ENCODE results near the gene WNT3A. TPM values are rescaled to one million over a fixed set of nuclear protein-coding genes. Genes with fewer than 3 reads are reported as not detected.
A peak's percentile ranks its signal among the peaks of the same experiment; 100 is the strongest.

The WNT3A gene
- total RNA-seq, 4 donors from 2014 or later = not detected

DNA sequence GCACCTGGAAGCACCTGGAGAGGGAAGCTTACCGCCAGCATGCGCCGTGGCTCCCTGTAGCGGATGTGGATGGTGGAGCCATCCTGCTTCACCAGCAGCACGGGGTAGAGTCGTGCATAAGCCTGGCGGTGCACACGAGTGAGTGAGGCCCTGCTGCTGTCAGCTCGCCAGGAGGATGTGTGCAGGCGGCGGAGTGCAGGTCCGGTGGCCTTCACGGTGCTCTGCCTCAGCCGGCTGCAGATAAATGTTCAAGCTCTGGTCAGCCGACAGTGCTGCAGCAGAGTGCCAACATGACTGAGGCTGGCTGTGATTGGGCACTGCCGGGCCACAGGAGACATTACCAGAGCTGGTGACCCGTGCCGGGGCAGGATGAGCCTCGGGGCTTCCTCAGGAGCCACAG is 100.8 kb downstream of the WNT3A start:
- DNase-seq (ENCODE audit: low spot score) (no peak), ATAC-seq (ENCODE audit: low FRiP score) (no peak)
- TF ChIP-seq, protein P1, sequence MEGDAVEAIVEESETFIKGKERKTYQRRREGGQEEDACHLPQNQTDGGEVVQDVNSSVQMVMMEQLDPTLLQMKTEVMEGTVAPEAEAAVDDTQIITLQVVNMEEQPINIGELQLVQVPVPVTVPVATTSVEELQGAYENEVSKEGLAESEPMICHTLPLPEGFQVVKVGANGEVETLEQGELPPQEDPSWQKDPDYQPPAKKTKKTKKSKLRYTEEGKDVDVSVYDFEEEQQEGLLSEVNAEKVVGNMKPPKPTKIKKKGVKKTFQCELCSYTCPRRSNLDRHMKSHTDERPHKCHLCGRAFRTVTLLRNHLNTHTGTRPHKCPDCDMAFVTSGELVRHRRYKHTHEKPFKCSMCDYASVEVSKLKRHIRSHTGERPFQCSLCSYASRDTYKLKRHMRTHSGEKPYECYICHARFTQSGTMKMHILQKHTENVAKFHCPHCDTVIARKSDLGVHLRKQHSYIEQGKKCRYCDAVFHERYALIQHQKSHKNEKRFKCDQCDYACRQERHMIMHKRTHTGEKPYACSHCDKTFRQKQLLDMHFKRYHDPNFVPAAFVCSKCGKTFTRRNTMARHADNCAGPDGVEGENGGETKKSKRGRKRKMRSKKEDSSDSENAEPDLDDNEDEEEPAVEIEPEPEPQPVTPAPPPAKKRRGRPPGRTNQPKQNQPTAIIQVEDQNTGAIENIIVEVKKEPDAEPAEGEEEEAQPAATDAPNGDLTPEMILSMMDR (IDR thresholded peaks at IDR 0.05) = no peak

DNA sequence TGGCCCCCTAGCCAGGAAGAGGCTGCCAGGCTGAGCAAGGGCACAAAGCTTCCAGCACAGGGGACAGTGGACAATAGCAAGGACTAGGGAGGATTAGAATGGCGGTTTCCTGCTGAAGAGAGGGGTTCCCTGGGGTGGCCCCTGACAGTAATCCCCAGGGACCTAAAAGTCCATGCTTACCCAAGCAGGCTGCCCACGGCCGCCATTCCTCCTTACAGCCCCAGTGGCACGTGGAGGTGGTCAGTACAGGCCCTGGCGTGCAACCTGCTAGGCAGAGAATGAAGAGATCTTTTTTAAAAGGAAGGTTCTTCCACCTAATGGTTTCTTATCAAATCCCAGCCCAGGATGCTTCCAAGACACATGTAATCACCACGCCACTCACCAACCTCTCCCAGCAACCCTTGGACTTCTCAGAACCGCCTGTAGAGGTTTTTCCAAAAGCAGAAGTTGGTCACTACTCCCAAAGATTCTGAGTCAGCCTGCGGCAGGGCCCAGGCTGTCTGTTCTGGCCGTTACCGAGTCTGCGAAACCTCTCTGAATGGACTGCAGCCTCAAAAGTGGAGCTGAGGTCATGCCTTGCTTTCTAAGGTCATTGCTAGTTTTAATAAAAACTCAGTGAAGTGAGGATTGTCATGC is 101.4 kb downstream of the WNT3A start:
- TF ChIP-seq, protein P1 (IDR thresholded peaks at IDR 0.05) = no peak
- DNase-seq (ENCODE audit: low spot score) (no peak), ATAC-seq (ENCODE audit: low FRiP score) (no peak)

DNA sequence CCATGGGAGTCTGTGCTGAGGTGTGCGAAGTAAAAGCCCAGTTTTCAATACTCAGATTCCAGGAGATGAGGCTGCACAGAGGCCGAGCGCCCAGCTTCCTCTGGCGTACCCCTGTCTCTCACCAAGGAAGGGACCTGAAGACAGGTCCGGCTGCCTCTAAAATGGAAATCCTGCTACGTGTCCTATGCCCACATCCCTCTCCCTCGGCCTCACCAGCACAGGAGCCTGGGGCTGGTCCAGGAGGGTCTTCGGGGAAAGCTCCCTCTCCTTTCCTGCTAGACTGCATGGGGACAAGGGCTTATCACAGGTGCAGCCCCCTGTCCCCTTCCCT is 101.9 kb downstream of the WNT3A start:
- ATAC-seq (ENCODE audit: low FRiP score) (peak; percentile 1), DNase-seq (ENCODE audit: low spot score) (no peak)
- TF ChIP-seq, protein P1 (IDR thresholded peaks at IDR 0.05) = no peak

DNA sequence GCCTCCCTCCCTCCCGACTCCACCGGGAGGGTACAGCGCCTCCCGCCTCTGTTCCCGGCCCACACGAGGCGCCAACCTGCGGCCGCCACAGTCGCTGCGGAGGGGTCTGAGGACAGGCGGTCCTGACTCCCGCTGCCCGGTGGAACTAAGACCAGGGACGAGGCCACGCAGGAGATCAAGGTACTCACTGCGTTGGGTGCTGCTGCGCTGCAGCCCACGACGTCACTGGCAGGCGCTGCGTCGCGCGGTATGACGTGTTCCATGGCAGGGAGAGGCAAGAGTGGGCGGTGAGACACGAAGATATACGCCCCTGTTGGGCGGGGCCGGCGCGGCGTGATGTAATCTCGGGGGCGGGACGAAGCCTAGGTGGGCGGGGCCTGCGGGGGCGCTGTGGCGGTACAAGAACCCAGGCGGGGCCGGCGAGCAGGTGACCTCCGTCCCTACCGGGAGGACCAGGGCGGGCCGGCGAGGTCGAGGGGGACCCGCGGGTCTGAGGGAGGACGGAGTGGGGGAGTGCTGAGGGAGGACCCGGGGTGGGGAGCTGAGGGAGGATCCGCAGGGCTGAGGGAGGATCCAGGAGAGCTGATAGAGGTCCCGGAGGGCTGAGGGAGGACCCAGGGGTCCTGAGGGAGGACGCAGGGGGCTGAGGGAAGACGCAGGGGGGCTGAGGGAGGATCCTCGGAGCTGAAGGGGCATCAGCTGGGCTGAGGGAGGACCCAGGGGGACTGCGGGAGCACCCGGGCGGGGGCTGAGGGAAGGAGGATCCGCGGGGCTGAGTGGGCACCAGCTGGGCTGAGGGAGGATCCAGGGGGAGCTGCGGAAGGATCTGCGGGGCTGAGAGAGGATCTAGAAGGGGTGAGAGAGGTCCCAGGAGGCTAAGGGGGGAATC is 102.5 kb downstream of the WNT3A start, which contains the start of gene MRPL55:
MRPL55 (minus strand) TSS at position 227 of the 889 bp plus-strand sequence. CDS start 1,039 bp downstream, outside the sequence.
- DNase-seq (ENCODE audit: low spot score) = peak; percentile 99
- TF ChIP-seq, protein P1 (IDR thresholded peaks at IDR 0.05) = no peak
- peak; percentile 93 for ATAC-seq (ENCODE audit: low FRiP score)

DNA sequence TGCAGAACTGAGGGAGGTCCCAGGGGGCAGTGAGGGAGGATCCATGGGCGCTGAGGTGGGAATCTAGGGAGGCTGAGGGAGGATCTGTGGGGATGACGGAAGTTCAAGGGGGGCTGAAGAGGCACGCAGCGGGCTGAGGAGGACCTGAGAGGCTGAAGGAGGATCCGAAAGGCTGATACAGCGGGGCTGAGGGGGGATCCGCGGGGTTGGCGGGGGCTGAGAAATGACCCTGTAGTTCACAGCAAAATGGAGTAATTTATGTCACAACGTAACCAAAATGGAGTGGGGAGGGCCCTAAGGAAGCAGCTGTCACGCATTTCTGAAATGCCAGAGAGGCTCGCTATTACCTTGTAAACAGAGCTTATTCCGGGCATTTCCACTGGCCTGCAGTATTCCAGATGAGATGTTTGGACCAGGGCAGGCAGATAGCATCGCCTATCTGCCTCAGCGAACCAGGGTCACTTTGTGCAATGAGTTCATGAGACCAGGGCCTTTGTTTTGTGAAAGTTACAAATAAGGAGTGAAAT is 103.2 kb downstream of the WNT3A start:
- TF ChIP-seq, protein P1 (IDR thresholded peaks at IDR 0.05) = no peak
- no peak for ATAC-seq (ENCODE audit: low FRiP score)
- no peak for DNase-seq (ENCODE audit: low spot score)

DNA sequence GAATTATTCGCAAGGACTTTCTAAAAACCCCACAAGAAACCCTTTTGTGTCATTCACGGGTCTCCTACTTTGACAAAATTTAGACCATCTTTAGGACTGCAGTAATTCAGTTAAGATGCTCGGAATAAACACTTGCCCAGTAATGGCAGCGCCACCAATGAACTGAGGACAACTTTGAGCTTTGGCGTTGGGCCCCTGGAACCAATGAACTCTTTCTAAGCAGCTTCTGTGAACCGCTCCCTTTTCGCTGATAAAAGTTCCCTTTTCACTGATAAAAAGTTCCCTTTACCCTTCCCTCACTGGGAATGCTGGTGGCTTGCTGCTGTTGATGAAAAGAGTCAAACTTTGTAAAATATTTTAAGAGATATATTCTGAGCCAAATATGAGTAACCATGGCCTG is 103.8 kb downstream of the WNT3A start:
- TF ChIP-seq, protein P1 (IDR thresholded peaks at IDR 0.05) = no peak
- no peak for DNase-seq (ENCODE audit: low spot score)
- no peak for ATAC-seq (ENCODE audit: low FRiP score)

Small RNA genes within 50 kb of the gene (small RNA-seq; reads per million reads assigned to genes)
- not detected for gene SEPT14P17

Other genes starting within 250 kb of the WNT3A start
- gene PRSS38, start 191.3 kb upstream of the WNT3A start, total RNA-seq = not detected
- 10 to 100 TPM in 2 of 4 donors, 1 to 10 TPM in 2; 1.3 to 16.5 (median 5.8) TPM for gene WNT9A, start 59.1 kb upstream of the WNT3A start, total RNA-seq
- 100 to 1,000 TPM; 273 to 440 (median 369) TPM for gene ARF1, start 75.7 kb downstream of the WNT3A start, total RNA-seq
- 10 to 100 TPM in 2 of 4 donors, 1 to 10 TPM in 2; 5.1 to 17.2 (median 8.8) TPM for gene C1orf35, start 96.3 kb downstream of the WNT3A start, total RNA-seq
- 10 to 100 TPM; 47.1 to 95.5 (median 71.7) TPM for gene MRPL55, start 102.3 kb downstream of the WNT3A start, total RNA-seq
- 100 to 1,000 TPM; 285 to 404 (median 308) TPM for gene GUK1, start 133.3 kb downstream of the WNT3A start, total RNA-seq
- gene GJC2, start 142.9 kb downstream of the WNT3A start, total RNA-seq = 1 to 10 TPM; 1.9 to 5.5 (median 2.9) TPM
- gene IBA57, start 158.8 kb downstream of the WNT3A start, total RNA-seq = 1 to 10 TPM; 5.1 to 7.6 (median 6.5) TPM
- gene OBSCN, start 201.0 kb downstream of the WNT3A start, total RNA-seq = 10 to 100 TPM in 2 of 4 donors, 1 to 10 TPM in 2; 5.4 to 26.0 (median 9.7) TPM